GM08714 (cell line): ENCODE results near the gene FRK.
"Not testable (repeated sequence)": the region's sequence is repeated elsewhere in the genome, so short reads cannot be mapped to it uniquely, and the experiment has no call there.

Source experiments
- H3K4me3 ChIP-seq: fragments of 200-500 bp; sonication (Bioruptor generic); 2 replicates; pipeline ENCODE4 v1.5.1; 2014; ENCODE audit warnings: mild to moderate bottlenecking, low read length, inconsistent platforms
- ZNF274 ChIP-seq: IDR thresholded peaks from 2 replicates; pipeline ENCODE4 v1.6.1; 2012; ENCODE audit warnings: mild to moderate bottlenecking, low read depth, low read length

The FRK gene

DNA sequence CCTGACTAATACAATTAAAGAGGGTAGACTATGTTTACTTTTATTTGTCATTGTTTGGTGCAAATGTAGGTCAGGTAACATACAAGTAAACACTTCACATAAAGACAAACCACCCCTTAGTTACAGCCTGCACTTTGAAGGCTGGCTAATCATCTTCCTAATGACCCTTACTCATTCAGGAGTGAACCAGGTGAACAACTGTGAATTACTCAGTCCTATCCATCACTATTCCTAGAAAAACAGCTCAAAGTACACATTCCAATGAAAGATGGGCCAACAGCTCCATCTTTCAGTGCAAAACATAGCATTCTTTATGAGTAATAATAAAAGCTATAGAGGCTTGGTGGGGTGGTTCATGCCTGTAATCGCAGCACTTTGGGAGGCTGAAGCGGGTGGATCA, 78.2 kb downstream of the FRK start:
- TF ChIP-seq ZNF274: no peak

GRCh38 chr6:115977220-115977619, 83.5 kb downstream of the FRK start:
- no peak for TF ChIP-seq ZNF274
- no peak overlapping the region for H3K4me3 ChIP-seq

More for the DNA sequence above, 78.2 kb downstream of the FRK start:
- H3K4me3 ChIP-seq: no peak overlapping the region

- H3K4me3 ChIP-seq: no peak overlapping the region
- TF ChIP-seq ZNF274: no peak
Observed at GRCh38 chr6:115976321-115976870, 84.3 kb downstream of the FRK start.

GRCh38 chr6:115972679-115973078, 88.0 kb downstream of the FRK start:
- no peak for TF ChIP-seq ZNF274
- H3K4me3 ChIP-seq: no peak overlapping the region

- H3K4me3 ChIP-seq: no peak overlapping the region
- no peak for TF ChIP-seq ZNF274
Observed at GRCh38 chr6:115971785-115972184, 88.9 kb downstream of the FRK start.

DNA sequence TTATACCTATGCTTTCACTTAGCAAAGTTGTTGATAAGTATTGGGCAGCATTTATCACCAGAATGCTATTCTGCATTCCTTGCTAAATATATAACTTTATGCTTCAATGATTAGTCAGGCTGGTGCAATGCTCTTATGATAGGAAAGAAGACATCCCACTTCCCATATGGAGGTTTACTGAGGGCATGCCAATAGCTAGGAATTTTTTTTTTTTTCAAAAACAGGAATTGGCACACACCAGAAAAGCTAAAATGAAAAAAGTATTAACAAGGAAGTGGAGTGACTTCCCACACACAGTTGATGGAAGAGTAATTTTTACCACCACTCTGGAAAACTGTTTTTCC, 90.8 kb downstream of the FRK start:
- TF ChIP-seq ZNF274: no peak
- no peak overlapping the region for H3K4me3 ChIP-seq

GRCh38 chr6:115969207-115969929, 91.3 kb downstream of the FRK start:
- no peak overlapping the region for H3K4me3 ChIP-seq

GRCh38 chr6:115960286-115960685, 100.4 kb downstream of the FRK start:
- not testable (repeated sequence) for H3K4me3 ChIP-seq

More at GRCh38 chr6:115969207-115969929, 91.3 kb downstream of the FRK start:
- no peak for TF ChIP-seq ZNF274

GRCh38 chr6:115958958-115959357, 101.7 kb downstream of the FRK start:
- no peak overlapping the region for H3K4me3 ChIP-seq
- no peak for TF ChIP-seq ZNF274

DNA sequence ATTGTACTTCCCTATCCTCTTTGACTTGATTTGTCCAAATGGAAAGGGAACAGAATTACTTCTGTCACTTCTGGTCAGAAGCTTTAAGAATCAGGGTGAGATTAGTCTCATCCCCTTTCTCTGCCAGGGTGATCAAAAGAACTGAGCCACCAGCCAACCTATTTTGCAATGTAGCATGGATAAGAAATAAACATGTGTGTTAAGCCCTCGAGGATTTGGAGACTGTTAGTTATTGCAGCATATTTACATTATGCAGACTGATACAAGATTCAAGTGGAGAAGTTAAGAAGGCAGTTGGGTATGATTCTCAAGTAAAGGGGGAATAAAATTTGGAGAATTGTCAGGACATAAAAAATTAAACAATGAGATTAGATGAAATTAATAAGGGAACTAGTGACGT, 106.0 kb downstream of the FRK start:
- TF ChIP-seq ZNF274: no peak
- H3K4me3 ChIP-seq: no peak overlapping the region

GRCh38 chr6:115948751-115949150, 111.9 kb downstream of the FRK start:
- TF ChIP-seq ZNF274: no peak
- no peak overlapping the region for H3K4me3 ChIP-seq

DNA sequence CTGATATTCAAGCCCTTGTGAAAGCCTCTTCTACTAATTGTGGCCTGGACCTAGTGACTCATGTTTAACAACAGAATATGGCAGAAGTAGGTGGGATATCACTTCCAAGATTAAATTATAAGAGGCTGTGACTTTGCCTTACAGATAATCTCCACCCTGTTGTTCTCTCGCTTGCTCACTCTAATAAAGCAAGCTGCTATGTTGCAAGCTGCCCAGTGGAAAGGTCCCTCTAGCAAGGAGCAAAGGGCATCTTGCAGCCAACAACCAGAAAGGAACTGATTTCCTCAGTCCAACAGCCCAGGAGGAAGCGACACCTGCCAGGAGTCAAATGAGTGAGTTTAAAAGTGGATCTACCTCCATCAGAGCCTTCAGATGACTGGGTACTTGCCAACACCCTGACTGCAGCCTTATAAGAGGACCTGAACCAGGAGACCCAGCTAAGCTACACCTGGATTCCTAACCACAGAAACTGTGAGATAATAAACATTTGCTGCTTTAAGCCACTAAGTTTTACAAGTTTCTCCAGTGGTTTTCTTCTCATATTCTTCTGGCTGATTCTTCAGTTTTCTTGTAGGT, 112.6 kb downstream of the FRK start:
- no peak overlapping the region for H3K4me3 ChIP-seq
- TF ChIP-seq ZNF274: no peak

DNA sequence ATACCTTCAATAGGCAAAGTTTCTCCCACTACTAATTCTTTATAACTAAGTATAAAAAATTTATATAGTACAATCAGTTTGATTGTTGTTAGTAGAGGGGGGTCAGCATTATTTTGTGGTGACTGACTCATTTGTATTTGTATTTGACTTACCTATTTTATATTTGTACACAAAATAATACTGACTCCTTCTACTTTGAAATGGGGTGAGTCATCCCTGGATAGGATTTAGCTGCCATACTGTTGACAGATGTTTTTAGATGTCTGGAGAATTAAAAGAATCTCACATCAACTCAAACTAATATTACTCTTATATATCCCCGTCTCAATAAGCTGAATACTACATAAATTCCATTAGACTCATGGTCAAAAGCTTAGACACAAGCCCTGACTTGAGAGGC, 114.9 kb downstream of the FRK start:
- TF ChIP-seq ZNF274: no peak
- no peak overlapping the region for H3K4me3 ChIP-seq

- no peak overlapping the region for H3K4me3 ChIP-seq
- no peak for TF ChIP-seq ZNF274
Observed at GRCh38 chr6:115945306-115945705, 115.4 kb downstream of the FRK start.

DNA sequence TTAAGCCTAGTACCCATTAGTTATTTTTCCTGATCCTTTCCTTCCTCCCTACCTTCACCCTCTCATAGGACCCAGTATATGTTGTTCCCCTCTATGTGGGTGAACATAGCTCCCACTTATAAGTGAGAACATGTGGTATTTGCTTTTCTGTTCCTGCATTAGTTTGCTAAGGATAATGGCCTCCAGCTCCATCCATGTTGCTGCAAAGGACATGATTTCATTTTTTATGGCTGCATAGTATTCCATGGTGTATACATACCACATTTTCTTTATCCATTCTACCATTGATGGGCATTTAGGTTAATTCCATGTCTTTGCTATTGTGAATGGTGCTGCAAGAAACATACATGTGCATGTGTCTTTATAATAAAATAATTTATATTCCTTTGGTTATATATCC, 115.9 kb downstream of the FRK start:
- H3K4me3 ChIP-seq: not testable (repeated sequence)

- not testable (repeated sequence) for H3K4me3 ChIP-seq
Observed at GRCh38 chr6:115937502-115937901, 123.2 kb downstream of the FRK start.

- no peak overlapping the region for H3K4me3 ChIP-seq
- no peak for TF ChIP-seq ZNF274
Observed at GRCh38 chr6:115935361-115935760, 125.3 kb downstream of the FRK start.
